Smooth muscle cell (in vitro differentiated cells): ENCODE data around the gene HDAC4. TPM values are rescaled to one million over a fixed set of nuclear protein-coding genes. Genes with fewer than 3 reads are reported as not detected.

Source experiments
- DNase-seq: peaks from one replicate; lab custom pipeline; 2025; ENCODE audit not compliant: unreplicated experiment; lab: John Stamatoyannopoulos, UW
- H2AFZ ChIP-seq: fragments of 200-600 bp; sonication (generic); 2 replicates; pipeline ENCODE4 v1.6.0; 2016; ENCODE audit warnings: antibody characterized with exemption, low read depth, mild to moderate bottlenecking
- H3F3A ChIP-seq: fragments of 200-600 bp; sonication (generic); 2 replicates; pipeline ENCODE4 v1.6.0; 2017; ENCODE audit warnings: antibody characterized with exemption, low read depth
- H3K27ac ChIP-seq: fragments of 200-600 bp; sonication (generic); 2 replicates; pipeline ENCODE4 v1.5.1; 2016; ENCODE audit warnings: low read depth, mild to moderate bottlenecking
- H3K27me3 ChIP-seq: fragments of 200-600 bp; sonication (generic); 2 replicates; pipeline ENCODE4 v1.6.1; 2016; ENCODE audit warnings: low read depth, mild to moderate bottlenecking
- H3K36me3 ChIP-seq: fragments of 200-600 bp; sonication (generic); 2 replicates; pipeline ENCODE4 v1.5.1; 2016; ENCODE audit warnings: low read depth
- H3K4me1 ChIP-seq: fragments of 200-600 bp; sonication (generic); 2 replicates; pipeline ENCODE4 v1.5.1; 2016; ENCODE audit warnings: low read depth
- H3K4me2 ChIP-seq: fragments of 200-600 bp; sonication (generic); 2 replicates; pipeline ENCODE4 v1.6.0; 2016; ENCODE audit warnings: mild to moderate bottlenecking
- H3K4me3 ChIP-seq: fragments of 200-600 bp; sonication (generic); 2 replicates; pipeline ENCODE4 v1.5.1; 2016; ENCODE audit warnings: mild to moderate bottlenecking
- H3K79me2 ChIP-seq: fragments of 200-600 bp; sonication (generic); 2 replicates; pipeline ENCODE4 v1.6.0; 2016; ENCODE audit warnings: low read depth, mild to moderate bottlenecking
- H3K9ac ChIP-seq: fragments of 200-600 bp; sonication (generic); 2 replicates; pipeline ENCODE4 v1.6.0; 2016; ENCODE audit warnings: low read depth
- H3K9me3 ChIP-seq: fragments of 200-600 bp; sonication (generic); replicated peaks from 2 replicates; pipeline ENCODE4 v1.5.1; 2016; ENCODE audit warnings: low read depth
- H4K20me1 ChIP-seq: fragments of 200-600 bp; sonication (generic); 2 replicates; pipeline ENCODE4 v1.6.0; 2016; ENCODE audit warnings: low read depth
- CTCF ChIP-seq: fragments of 200-600 bp; sonication (generic); IDR thresholded peaks from 2 replicates; pipeline ENCODE4 v1.5.1; 2017; ENCODE audit warnings: borderline replicate concordance, mild to moderate bottlenecking, antibody characterized with exemption; ENCODE audit not compliant: insufficient read depth, poor library complexity, severe bottlenecking
- whole genome bisulfite sequencing: methylation state at CpG from one replicate; pipeline ENCODE4 v1.1.7; 2016; ENCODE audit warnings: low lambda C conversion rate; 5-methylcytosine and 5-hydroxymethylcytosine counted together
- polyA plus RNA-seq: library from polyadenylated mRNA; unstranded; fragments of >200 nt; fragmentation: Nextera tagmentation; extraction: Ambion mirVana; gene quantifications from 2 replicates; pipeline ENCODE4 v1.2.1, GENCODE V29; 2016
- total RNA-seq: library from RNA; depleted of rRNA; stranded (reverse); fragments of >200 nt; gene quantifications from 2 replicates; pipeline ENCODE4 v1.2.3, GENCODE V29; 2014

The HDAC4 gene
- total and polyA plus RNA-seq, 2 experiments from 2014 or later, result 6.2 to 35.7 TPM

GRCh38 chr2:239318151-239318611 lies 82.6 kb downstream of the HDAC4 start:
- Histone ChIP-seq H3K4me2 (peak overlapping the region; percentile 76), H4K20me1 (peaks cover 21% of the 10 kb centered on the region), H2AFZ (no peak overlapping the region), H3F3A (no peaks in the 10 kb centered on the region), H3K9me3 (no peaks in the 10 kb centered on the region), H3K9ac (no peak overlapping the region), H3K36me3 (no peaks in the 10 kb centered on the region), H3K27me3 (no peaks in the 10 kb centered on the region), H3K27ac (no peak overlapping the region), H3K4me3 (no peak overlapping the region), H3K79me2 (peaks cover 60% of the 10 kb centered on the region), H3K4me1 (peaks cover 19% of the 10 kb centered on the region)
- DNase-seq, result no peak
- no peak for TF ChIP-seq CTCF
- 73% methylated on average over 18 of the region's 18 CpGs for WGBS

GRCh38 chr2:239316562-239317465 lies 84.0 kb downstream of the HDAC4 start:
- peak overlapping the region; percentile 5 for H3K27ac ChIP-seq
- no peak for DNase-seq
- H3K4me3 ChIP-seq, result peak overlapping the region; percentile 14
- no peaks in the 10 kb centered on the region for H3F3A ChIP-seq
- no peak for TF ChIP-seq CTCF
- no peak overlapping the region for H2AFZ ChIP-seq
- H3K36me3 ChIP-seq, result no peaks in the 10 kb centered on the region
- no peaks in the 10 kb centered on the region for H3K27me3 ChIP-seq
- H4K20me1 ChIP-seq, result peaks cover 27% of the 10 kb centered on the region
- WGBS, result 58% methylated on average over 20 of the region's 20 CpGs
- H3K79me2 ChIP-seq, result peaks cover 60% of the 10 kb centered on the region
- H3K4me2 ChIP-seq, result peak overlapping the region; percentile 76
- H3K9me3 ChIP-seq, result no peaks in the 10 kb centered on the region
- peaks cover 19% of the 10 kb centered on the region for H3K4me1 ChIP-seq
- no peak overlapping the region for H3K9ac ChIP-seq

GRCh38 chr2:239315308-239315707 lies 85.5 kb downstream of the HDAC4 start:
- WGBS, result 87% methylated on average over 10 of the region's 10 CpGs
- DNase-seq, result no peak
- peaks cover 54% of the 10 kb centered on the region for H3K79me2 ChIP-seq
- no peaks in the 10 kb centered on the region for H3K9me3 ChIP-seq
- no peak overlapping the region for H3K27ac ChIP-seq
- H3K36me3 ChIP-seq, result no peaks in the 10 kb centered on the region
- peaks cover 19% of the 10 kb centered on the region for H3K4me1 ChIP-seq
- H3K4me3 ChIP-seq, result no peak overlapping the region
- no peak overlapping the region for H2AFZ ChIP-seq
- peaks cover 41% of the 10 kb centered on the region for H4K20me1 ChIP-seq
- H3K9ac ChIP-seq, result no peak overlapping the region
- no peak for TF ChIP-seq CTCF
- H3K4me2 ChIP-seq, result no peak overlapping the region
- H3F3A ChIP-seq, result no peaks in the 10 kb centered on the region
- no peaks in the 10 kb centered on the region for H3K27me3 ChIP-seq
